AML-193 (cell line): Measurements from ENCODE around the gene SMCO1.
"Not testable (repeated sequence)": the region's sequence is repeated elsewhere in the genome, so short reads cannot be mapped to it uniquely, and the experiment has no call there.

Experiments
- DNase-seq, 2 experiments: peaks; one replicate each; lab custom pipeline; 2025; lab: John Stamatoyannopoulos, UW

The SMCO1 gene

GRCh38 chr3:196492080-196492479, 23.1 kb downstream of the SMCO1 start:
- DNase-seq = no peak

- DNase-seq = no peak
These were observed 25.4 kb downstream of the SMCO1 start for GRCh38 chr3:196489747-196490146.

DNA sequence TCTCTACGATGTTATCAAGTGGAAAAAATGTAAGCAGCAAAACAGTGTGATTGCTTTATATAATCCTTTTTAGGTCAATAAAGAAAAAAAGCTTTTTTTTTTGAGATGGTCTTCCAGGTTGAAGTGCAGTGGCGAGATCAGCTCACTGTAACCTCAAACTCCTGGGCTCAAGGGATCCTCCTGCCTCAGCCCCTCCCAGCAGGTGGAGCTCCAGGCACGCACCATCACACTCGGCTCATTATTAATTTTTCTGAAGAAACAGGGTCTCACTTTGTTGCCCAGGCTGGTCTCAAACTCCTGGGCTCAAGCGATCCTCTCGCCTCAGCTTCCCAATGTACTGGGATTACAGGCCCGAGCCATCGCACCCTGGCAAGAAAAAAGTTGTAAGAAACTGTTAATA, 28.9 kb downstream of the SMCO1 start:
- no peak for DNase-seq

- no peak for DNase-seq
These were observed 37.5 kb downstream of the SMCO1 start for GRCh38 chr3:196477678-196478077.

DNA sequence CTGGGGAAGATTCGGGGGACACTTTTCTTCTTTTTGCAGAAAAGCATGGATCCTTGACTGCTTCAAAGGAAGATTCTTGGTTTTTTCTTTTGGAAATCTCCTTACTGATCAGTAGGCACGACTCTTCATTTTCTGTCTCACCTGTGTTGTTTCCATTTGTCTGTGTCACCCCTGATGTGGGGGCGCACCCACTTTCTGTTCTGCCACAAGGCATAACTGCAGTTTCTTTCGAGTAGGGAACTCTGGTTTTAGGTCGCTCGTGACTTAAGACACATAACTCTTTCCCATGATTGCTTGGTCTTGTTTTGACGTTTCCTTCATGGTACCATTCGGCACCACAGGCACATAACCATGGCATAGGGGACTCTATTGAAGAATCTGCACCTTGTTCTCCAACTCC, 42.9 kb downstream of the SMCO1 start:
- DNase-seq = no peak

GRCh38 chr3:196471551-196471950, 43.6 kb downstream of the SMCO1 start:
- no peak for DNase-seq

GRCh38 chr3:196470182-196470581, 45.0 kb downstream of the SMCO1 start:
- DNase-seq = not testable (repeated sequence)

DNA sequence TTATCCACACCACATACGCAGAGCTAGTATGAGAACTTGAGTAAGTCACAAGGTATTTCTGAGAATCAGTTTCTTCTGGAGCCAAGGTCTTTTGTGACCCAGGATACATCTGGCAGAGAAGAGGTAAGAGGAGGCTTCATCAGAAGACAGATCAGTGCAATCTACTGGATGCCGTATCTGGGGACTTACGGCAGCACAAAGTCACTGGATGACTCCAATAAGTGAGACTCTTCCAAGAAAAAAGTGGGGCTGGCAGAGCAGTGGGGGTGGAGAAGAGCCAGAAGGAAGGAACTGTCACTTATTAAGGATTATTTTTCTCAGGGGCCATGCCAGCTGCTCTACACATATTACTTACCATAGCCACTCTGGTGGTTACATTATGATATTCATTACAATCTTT, 51.3 kb downstream of the SMCO1 start:
- no peak for DNase-seq

DNA sequence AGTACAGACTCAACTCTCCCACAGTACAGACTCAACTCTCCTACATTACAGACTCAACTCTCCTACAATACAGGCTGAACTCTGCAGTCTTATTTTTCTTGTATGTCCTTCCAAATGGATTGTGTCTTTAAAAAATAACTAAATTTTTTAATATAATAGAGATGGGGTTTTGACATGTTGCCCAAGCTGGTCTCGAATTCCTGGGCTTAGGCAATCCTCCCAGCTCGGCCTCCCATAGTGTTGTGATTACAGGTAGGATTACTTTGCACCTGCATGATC, 51.7 kb downstream of the SMCO1 start:
- DNase-seq = no peak

- not testable (repeated sequence) for DNase-seq
These were observed 52.3 kb downstream of the SMCO1 start for GRCh38 chr3:196462680-196463477.

DNA sequence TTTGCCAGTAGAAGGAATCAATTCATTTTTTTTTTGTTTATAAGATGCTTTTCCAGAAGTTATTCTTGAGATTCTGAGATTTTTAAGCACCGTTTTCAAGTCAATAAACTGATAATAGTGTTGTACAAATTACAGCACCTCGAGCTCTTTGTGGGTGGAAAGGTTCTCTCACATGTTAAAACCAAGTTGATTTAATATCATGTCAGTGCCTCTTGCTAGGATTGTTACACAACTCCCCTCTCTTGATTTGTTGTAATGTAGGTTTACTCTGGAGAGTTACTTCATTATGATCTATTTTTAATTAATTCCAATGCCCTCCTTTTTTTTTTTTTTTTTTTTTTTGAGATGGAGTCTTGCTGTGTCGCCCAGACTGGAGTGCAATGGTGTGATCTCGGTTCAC, 57.1 kb downstream of the SMCO1 start:
- DNase-seq = no peak

GRCh38 chr3:196457470-196457869, 57.7 kb downstream of the SMCO1 start:
- peak; percentile 98 for DNase-seq
